ENCODE results near the gene OCEL1. TPM values are rescaled to one million over a fixed set of nuclear protein-coding genes. Genes with fewer than 3 reads are reported as not detected.
A peak's percentile ranks its signal among the peaks of the same experiment; 100 is the strongest.
"Not testable (repeated sequence)": the region's sequence is repeated elsewhere in the genome, so short reads cannot be mapped to it uniquely, and the experiment has no call there.

Gene OCEL1
- total RNA-seq, 1 donor: 3.3 TPM

DNA sequence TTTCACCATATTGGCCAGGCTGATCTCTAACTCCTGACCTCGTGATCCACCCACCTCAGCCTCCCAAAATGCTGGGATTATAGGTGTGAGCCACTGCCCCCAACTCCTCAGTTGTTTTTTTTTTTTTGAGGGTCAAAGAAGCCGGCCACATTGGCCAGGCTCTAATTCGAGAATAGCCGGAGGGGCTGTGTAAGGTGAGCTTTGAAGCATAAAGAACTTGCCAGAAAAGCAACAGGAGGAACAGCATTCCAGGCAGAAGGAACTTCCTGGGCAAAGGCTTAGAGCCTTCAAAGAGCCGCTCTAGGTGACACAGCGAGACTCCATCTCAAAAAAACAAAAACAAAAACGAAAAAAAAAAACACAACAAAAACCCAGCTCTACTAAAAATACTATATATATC is 40.0 kb downstream of the OCEL1 start:
- peaks cover 11% of the 10 kb centered on the region for H3K36me3 ChIP-seq (ENCODE audit: insufficient read depth, low read length)
- peaks cover 14% of the 10 kb centered on the region for H3K79me2 ChIP-seq (ENCODE audit: insufficient read depth, low read length)
- no peak overlapping the region for H2AFZ ChIP-seq (ENCODE audit: low read length)
- H3K9me3 ChIP-seq (ENCODE audit: low read depth, low read length): no peaks in the 10 kb centered on the region
- H3K4me1 ChIP-seq (ENCODE audit: insufficient read depth, low read length): peaks cover 8% of the 10 kb centered on the region
- H3K4me2 ChIP-seq (ENCODE audit: insufficient read depth, low read length): no peak overlapping the region
- TF ChIP-seq CTCF (IDR thresholded peaks at IDR 0.05; ENCODE audit: extremely low read depth, low read depth, low read length): no peak
- no peaks in the 10 kb centered on the region for H3K27me3 ChIP-seq (ENCODE audit: insufficient read depth, low read length)
- peak; percentile 1 for DNase-seq (ENCODE audit: insufficient read length, low spot score, missing footprints)
- H4K20me1 ChIP-seq (ENCODE audit: insufficient read depth, low read length): no peaks in the 10 kb centered on the region
- no peak overlapping the region for H3K27ac ChIP-seq (ENCODE audit: low read depth, low read length)
- no peak overlapping the region for H3K4me3 ChIP-seq (ENCODE audit: insufficient read depth, low read length)

- no peak overlapping the region for H3K27ac ChIP-seq (ENCODE audit: low read depth, low read length)
- TF ChIP-seq CTCF (IDR thresholded peaks at IDR 0.05; ENCODE audit: extremely low read depth, low read depth, low read length): no peak
- peak overlapping the region; percentile 5 for H2AFZ ChIP-seq (ENCODE audit: low read length)
- no peaks in the 10 kb centered on the region for H4K20me1 ChIP-seq (ENCODE audit: insufficient read depth, low read length)
- H3K4me3 ChIP-seq (ENCODE audit: insufficient read depth, low read length): no peak overlapping the region
- DNase-seq (ENCODE audit: insufficient read length, low spot score, missing footprints): no peak
- peaks cover 16% of the 10 kb centered on the region for H3K36me3 ChIP-seq (ENCODE audit: insufficient read depth, low read length)
- no peaks in the 10 kb centered on the region for H3K9me3 ChIP-seq (ENCODE audit: low read depth, low read length)
- H3K4me2 ChIP-seq (ENCODE audit: insufficient read depth, low read length): no peak overlapping the region
- peaks cover 14% of the 10 kb centered on the region for H3K79me2 ChIP-seq (ENCODE audit: insufficient read depth, low read length)
- peaks cover 8% of the 10 kb centered on the region for H3K4me1 ChIP-seq (ENCODE audit: insufficient read depth, low read length)
- H3K27me3 ChIP-seq (ENCODE audit: insufficient read depth, low read length): no peaks in the 10 kb centered on the region
Measured at GRCh38 chr19:17266589-17266974, 40.6 kb downstream of the OCEL1 start.

- peaks cover 8% of the 10 kb centered on the region for H3K4me1 ChIP-seq (ENCODE audit: insufficient read depth, low read length)
- peak within 1 kb of the TSS; percentile 83 for H3K4me3 ChIP-seq (ENCODE audit: insufficient read depth, low read length)
- DNase-seq (ENCODE audit: insufficient read length, low spot score, missing footprints): peak; percentile 100
- peak within 1 kb of the TSS; percentile 84 for H3K4me2 ChIP-seq (ENCODE audit: insufficient read depth, low read length)
- no peaks in the 10 kb centered on the region for H3K9me3 ChIP-seq (ENCODE audit: low read depth, low read length)
- H3K79me2 ChIP-seq (ENCODE audit: insufficient read depth, low read length): peaks cover 14% of the 10 kb centered on the region
- H3K36me3 ChIP-seq (ENCODE audit: insufficient read depth, low read length): peaks cover 18% of the 10 kb centered on the region
- H4K20me1 ChIP-seq (ENCODE audit: insufficient read depth, low read length): no peaks in the 10 kb centered on the region
- H3K27ac ChIP-seq (ENCODE audit: low read depth, low read length): peak within 1 kb of the TSS; percentile 70
- TF ChIP-seq CTCF (IDR thresholded peaks at IDR 0.05; ENCODE audit: extremely low read depth, low read depth, low read length): no peak
- no peaks in the 10 kb centered on the region for H3K27me3 ChIP-seq (ENCODE audit: insufficient read depth, low read length)
- H2AFZ ChIP-seq (ENCODE audit: low read length): peak within 1 kb of the TSS; percentile 93
Measured at GRCh38 chr19:17266975-17267788, 41.2 kb downstream of the OCEL1 start, which contains the start of gene BABAM1. Gene BABAM1 (plus strand): TSS chr19:17267443. CDS start chr19:17268807, 1,364 bp downstream.

- Histone ChIP-seq H4K20me1 (ENCODE audit: insufficient read depth, low read length) (no peaks in the 10 kb centered on the region), H3K4me1 (ENCODE audit: insufficient read depth, low read length) (peaks cover 8% of the 10 kb centered on the region), H3K9me3 (ENCODE audit: low read depth, low read length) (no peaks in the 10 kb centered on the region), H3K27me3 (ENCODE audit: insufficient read depth, low read length) (no peaks in the 10 kb centered on the region), H2AFZ (ENCODE audit: low read length) (no peak overlapping the region), H3K79me2 (ENCODE audit: insufficient read depth, low read length) (peaks cover 14% of the 10 kb centered on the region), H3K4me2 (ENCODE audit: insufficient read depth, low read length) (no peak overlapping the region), H3K4me3 (ENCODE audit: insufficient read depth, low read length) (no peak overlapping the region), H3K36me3 (ENCODE audit: insufficient read depth, low read length) (peaks cover 19% of the 10 kb centered on the region), H3K27ac (ENCODE audit: low read depth, low read length) (no peak overlapping the region)
- TF ChIP-seq CTCF (IDR thresholded peaks at IDR 0.05; ENCODE audit: extremely low read depth, low read depth, low read length): no peak
- DNase-seq (ENCODE audit: insufficient read length, low spot score, missing footprints): no peak
Measured at GRCh38 chr19:17268754-17269153, 42.7 kb downstream of the OCEL1 start.

- DNase-seq (ENCODE audit: insufficient read length, low spot score, missing footprints); H3K4me3 ChIP-seq (ENCODE audit: insufficient read depth, low read length); H3K79me2 ChIP-seq (ENCODE audit: insufficient read depth, low read length); H3K9me3 ChIP-seq (ENCODE audit: low read depth, low read length); H2AFZ ChIP-seq (ENCODE audit: low read length); H3K27me3 ChIP-seq (ENCODE audit: insufficient read depth, low read length); H3K27ac ChIP-seq (ENCODE audit: low read depth, low read length); H4K20me1 ChIP-seq (ENCODE audit: insufficient read depth, low read length); H3K4me2 ChIP-seq (ENCODE audit: insufficient read depth, low read length); H3K4me1 ChIP-seq (ENCODE audit: insufficient read depth, low read length): not testable (repeated sequence)
- peaks cover 38% of the 10 kb centered on the region for H3K36me3 ChIP-seq (ENCODE audit: insufficient read depth, low read length)
Measured at GRCh38 chr19:17274892-17275291, 48.9 kb downstream of the OCEL1 start.
